Renal pelvis (tissue), 4 donors: ENCODE measurements around the gene PFKFB1. TPM values are rescaled to one million over a fixed set of nuclear protein-coding genes. Genes with fewer than 3 reads are reported as not detected.
A peak's percentile ranks its signal among the peaks of the same experiment; 100 is the strongest.

Source experiments
- DNase-seq: peaks from one replicate; pipeline ENCODE4 v3.0.0-alpha.2; 2013
- polyA plus RNA-seq, 3 donors: library from polyadenylated mRNA; unstranded; fragments of 120-200 nt; gene quantifications; one replicate each; pipeline ENCODE4 v1.2.1, GENCODE V29; 2013; ENCODE audit not compliant: insufficient read length in 3 of 3

PFKFB1 gene
- polyA plus RNA-seq, 3 donors: 0.51 to 0.65 (median 0.61) TPM

DNA sequence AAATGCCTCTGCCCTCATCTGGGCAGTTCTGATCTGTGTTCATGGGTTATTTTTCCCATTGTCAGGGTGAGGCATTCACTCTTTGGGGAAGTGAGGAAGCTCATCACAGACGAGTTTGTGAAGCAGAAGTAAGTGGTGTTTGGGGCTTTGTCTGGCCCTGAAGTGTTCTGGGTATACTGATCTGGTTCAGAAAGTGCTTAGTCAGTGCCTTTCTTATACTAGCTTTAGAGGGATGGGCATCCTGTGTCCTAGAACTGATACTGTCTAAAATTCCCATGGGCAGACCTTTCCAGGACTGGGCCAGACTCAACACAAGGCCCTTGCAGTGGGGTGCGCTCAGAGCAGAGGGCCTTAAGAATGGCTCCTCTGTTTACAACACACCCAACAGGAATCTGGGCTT is 67.0 kb downstream of the PFKFB1 start:
- DNase-seq: no peak

DNA sequence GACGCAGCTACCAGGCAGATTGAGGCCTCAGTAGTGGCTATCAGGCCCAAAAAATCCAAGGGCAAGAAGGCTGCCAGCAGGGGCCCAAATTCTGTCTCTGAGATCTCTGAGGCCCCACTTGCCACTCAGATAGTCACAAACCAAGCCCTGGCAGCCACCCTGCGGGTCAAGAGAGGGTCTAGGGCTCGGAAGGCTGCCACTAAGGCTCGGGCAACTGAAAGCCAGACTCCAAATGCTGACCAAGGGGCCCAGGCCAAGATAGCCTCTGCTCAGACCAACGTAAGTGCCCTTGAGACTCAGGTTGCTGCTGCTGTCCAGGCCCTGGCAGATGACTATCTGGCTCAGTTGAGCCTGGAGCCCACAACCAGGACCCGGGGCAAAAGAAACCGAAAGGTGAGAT is 70.6 kb downstream of the PFKFB1 start:
- no peak for DNase-seq

DNA sequence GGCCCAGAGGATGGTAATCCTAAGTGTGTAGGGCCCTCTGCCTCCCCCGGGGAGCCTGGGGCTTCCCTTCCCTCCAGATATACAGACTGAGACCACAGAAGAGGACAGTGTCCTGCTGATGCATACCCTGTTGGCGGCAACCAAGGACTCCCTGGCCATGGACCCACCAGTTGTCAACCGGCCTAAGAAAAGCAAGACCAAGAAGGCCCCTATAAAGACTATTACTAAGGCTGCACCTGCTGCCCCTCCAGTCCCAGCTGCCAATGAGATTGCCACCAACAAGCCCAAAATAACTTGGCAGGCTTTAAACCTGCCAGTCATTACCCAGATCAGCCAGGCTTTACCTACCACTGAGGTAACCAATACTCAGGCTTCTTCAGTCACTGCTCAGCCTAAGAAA is 71.4 kb downstream of the PFKFB1 start:
- no peak for DNase-seq

DNA sequence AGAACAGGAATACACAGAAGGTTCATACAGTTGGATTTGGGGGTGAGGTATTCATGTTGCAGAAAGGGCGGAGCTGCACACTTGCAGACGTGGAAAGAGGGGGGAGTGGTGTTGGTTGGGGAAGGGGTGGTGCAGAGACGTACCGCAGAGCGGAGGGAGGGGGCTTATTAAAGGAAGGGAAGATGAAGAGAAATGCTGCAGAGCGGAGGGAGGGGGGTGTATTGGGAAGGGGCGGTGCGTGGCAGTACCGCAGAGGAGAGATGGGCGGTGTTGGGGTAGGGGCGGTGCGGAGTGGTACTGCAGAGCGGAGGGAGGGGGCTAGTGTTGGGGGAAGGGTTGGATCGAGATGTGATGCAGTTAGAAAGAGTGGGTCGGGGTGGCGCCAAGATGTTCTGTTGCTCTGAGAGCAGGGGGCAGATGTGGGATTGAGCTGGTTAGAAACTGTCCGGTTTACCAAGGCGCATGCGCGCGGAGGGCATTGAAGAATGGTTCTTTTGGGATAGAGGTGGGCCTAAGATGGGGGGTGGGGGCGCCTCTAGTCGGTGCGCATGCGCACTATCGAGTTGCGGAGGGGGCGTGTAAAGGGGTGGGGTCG is 72.5 kb downstream of the PFKFB1 start:
- peak; percentile 75 for DNase-seq

DNA sequence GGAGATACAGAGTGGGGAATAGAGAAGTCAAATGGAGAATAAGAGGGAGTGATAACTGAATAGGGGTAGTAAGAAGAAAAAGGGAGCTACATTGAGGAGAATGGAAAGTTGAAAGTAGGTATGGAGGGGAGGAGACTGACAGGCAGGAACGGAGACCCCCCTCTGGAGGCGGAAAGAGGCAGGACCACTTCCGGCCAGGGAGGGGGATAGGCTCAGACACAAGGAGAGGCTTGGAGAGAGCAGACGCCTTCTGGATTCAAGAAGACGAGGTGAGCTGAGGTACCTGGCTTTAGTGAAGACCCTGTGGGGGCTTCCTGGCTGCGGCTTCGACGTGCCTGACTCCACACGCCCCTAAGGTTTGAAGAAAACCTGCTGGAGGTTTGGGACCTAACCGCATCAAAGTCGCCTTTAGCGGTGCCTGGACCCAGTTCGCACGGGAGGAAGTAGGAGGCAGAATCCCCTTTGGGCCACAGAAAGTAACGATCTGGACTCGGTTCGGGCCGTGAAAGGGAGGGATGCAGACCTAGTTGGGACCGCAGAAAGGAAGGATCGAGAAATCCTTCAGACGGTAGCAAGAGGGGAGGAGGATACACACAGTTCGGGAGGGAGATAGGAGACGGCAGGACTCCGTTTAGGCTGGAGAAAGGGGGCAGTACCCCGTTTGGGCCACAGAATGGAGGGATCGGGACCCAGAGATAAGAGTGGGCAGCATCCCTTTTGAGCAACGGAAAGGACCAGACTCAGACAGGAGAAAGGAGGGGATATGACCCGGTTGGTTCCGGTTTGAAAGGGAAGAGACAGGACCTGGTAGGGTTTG is 73.2 kb downstream of the PFKFB1 start, which contains the start of gene TRO:
TSS of gene TRO (plus strand) at position 215 of the 817 bp plus-strand sequence. CDS start 1,423 bp downstream, outside the sequence.
- DNase-seq: peak; percentile 49

DNA sequence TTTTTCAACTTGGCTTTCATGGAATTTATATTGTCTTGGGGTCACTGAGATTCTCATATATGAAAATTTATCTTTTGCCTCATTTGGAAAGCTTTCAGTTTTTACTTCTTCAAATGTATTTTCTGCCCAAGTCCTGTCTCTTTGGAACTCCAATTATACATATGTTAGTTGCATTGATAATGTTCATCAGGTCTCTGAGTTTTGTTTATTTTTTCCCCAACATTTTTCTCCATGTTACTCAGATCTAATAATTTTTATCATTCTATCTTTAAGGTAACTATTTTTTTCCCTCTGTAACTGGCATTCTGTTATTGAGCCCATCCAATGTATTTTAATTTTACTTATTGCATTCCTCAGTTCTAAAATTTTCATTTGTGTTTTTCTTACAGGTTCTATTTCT is 84.0 kb downstream of the PFKFB1 start:
- no peak for DNase-seq

DNA sequence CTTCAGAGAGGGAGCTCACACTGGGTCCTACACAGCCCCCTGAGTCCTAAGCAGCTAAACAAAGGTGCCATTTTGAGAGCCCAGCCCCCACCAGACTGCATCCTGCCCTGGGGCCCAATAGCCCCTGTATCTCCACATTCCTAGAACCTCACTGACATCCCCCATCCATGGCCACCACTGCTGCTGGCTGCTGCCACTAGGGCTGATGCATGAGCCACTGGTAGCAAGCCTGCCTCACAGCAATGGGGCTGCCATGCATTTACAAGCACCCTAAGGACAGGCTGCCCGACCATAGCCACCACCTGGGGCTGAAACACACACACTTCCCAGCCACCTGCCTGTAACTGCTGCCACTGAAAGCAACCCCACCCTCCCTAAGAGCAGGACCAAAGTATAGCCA is 99.8 kb downstream of the PFKFB1 start:
- no peak for DNase-seq

DNA sequence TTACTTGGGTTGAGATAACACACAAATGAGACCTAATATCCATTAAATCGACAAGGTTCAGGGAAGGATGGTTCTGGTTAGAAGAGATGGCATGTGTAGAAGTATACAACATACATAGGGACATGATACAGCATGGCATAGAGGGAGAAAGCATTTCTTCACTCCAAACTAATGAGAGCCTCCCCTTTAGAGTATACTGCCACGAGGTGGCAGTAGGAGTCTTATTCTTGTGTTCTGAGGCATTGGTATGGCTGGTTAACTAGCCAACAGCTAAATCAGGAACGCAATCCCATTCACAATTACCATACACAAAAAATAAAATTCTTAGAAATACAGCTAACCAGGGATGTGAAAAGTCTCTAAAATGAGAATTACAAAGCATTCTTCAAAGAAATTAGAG is 102.4 kb downstream of the PFKFB1 start:
- peak; percentile 5 for DNase-seq

DNA sequence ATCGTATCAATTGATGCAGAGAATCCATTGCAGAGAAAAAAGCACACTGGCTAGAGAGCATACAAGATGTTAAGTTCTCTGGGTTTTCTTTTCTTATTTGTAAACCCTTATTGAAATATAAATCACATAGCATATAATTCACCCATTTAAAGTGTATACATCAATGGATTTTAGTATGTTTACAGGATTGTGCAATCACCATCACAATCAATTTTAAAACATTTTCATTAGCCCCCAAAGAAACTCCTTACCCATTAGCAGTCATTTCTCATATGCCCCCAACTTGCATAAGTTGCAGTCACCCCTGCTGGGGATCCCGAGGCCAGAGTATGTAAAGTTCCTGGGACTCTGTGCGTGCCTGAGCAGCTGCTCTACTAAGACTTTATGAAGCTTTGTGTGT is 108.2 kb downstream of the PFKFB1 start:
- DNase-seq: no peak

Other genes starting within 250 kb of the PFKFB1 start
- under 1 TPM; 0.03 to 0.06 (median 0.05) TPM for gene ITIH6, start 195.9 kb downstream of the PFKFB1 start, polyA plus RNA-seq
- 100 to 1,000 TPM; 623 to 719 (median 641) TPM for gene MAGED2, start 186.4 kb downstream of the PFKFB1 start, polyA plus RNA-seq
- 100 to 1,000 TPM; 111 to 124 (median 114) TPM for gene TRO, start 73.4 kb downstream of the PFKFB1 start, polyA plus RNA-seq
- 10 to 100 TPM; 16.0 to 18.4 (median 18.4) TPM for gene APEX2, start 6.2 kb upstream of the PFKFB1 start, polyA plus RNA-seq
- 10 to 100 TPM; 10.8 to 11.3 (median 11.0) TPM for gene ALAS2, start 36.8 kb upstream of the PFKFB1 start, polyA plus RNA-seq
- gene PAGE2B, start 80.8 kb upstream of the PFKFB1 start, polyA plus RNA-seq: not detected
- not detected for gene PAGE2, start 94.8 kb upstream of the PFKFB1 start, polyA plus RNA-seq
- gene PAGE5, start 226.2 kb upstream of the PFKFB1 start, polyA plus RNA-seq: not detected